T47D (cell line): ENCODE results near the gene RTCA.
A peak's percentile ranks its signal among the peaks of the same experiment; 100 is the strongest.
"Not testable (repeated sequence)": the region's sequence is repeated elsewhere in the genome, so short reads cannot be mapped to it uniquely, and the experiment has no call there.

Source experiments
- DNase-seq, 2 experiments: peaks; one replicate each; pipeline versions ENCODE4 v3.0.0 to v3.0.0-alpha.2; 2011 to 2012; ENCODE audit warnings: low read depth in 1 of 2, low spot score in 1 of 2
- JUND ChIP-seq: IDR thresholded peaks from 2 replicates; pipeline ENCODE4 v1.6.1; 2012; ENCODE audit warnings: low read depth
- in situ Hi-C: cut with HindIII; loops from 2 replicates; pipeline ENCODE4 v1.10.0; 2016; ENCODE audit warnings: low sequenced_read_pairs, low pct_unique_long_range_greater_than_20kb

The RTCA gene

DNA sequence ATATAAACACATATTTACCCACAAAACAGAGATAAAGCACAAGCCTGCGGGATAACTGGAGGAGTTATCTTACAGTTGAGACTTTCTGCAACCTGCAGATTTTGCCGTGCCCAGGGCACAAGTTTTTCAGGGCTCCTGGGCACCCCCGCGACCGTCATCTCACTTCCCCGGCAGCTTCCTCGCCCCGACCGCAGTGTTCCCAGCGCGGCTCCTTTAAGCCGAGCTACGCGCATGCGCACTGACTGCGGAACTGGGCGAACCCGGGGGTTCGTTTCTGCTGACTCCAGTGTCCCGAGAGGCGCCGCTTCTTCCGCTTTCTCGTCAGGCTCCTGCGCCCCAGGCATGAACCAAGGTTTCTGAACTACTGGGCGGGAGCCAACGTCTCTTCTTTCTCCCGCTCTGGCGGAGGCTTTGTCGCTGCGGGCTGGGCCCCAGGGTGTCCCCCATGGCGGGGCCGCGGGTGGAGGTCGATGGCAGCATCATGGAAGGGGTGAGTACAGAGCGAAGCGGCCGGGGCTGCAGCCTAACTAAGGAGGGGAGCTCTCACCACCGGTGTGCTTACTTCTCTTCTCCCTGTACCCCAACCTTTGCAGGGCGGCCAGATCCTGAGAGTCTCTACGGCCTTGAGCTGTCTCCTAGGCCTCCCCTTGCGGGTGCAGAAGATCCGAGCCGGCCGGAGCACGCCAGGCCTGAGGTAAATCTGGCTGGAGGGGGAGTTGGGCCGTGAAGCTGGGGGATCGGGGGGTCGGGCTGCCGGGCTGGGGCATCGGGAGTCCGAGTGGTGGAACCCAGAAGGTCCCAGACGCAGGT lies at the start of gene RTCA:
RTCA (plus strand) TSS at position 286 of the 810 bp plus-strand sequence; CDS start at position 446, 160 bp downstream.
- no peak for TF ChIP-seq JUND
- peak; percentile 45 to 91 for DNase-seq
- in situ Hi-C loops = no loop called here

DNA sequence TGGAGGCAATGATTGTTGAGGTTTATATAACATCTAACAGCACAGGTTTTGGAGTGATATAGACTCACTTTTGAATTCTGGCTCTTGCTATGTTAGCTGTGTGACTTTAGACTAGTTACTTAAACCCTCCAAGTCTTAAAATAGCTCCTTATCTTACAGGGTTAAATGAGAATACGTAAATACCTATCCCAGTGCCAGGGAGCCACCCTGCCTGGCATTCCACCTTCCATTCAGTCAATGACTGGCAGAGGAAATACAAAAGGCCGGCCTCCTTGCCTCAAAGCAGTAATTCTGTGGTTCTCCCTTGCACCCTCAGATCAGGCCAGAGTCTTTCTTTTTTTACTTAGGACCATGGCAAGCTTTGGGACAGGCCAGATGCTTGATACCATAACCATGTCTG lies 48.2 kb upstream of the RTCA start:
- no peak for DNase-seq
- no peak for TF ChIP-seq JUND
- in situ Hi-C loops = no loop called here

DNA sequence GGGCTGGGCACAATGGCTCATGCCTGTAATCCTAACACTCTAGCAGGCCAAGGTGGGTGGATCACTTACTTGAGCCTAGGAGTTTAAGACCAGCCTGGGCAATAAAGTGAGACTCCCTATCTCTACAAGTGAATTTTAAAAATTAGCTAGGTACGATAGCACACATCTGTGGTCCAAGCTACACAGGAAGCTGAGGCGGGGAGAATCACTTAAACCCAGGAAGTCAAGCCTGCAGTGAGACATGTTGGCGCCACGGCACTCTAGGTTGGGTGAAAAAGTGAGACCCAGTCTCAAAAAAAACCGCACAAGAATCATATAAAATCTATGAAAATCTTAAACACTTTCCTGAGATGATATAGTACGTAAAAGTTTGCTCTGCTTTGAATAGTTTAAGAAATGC lies 46.6 kb upstream of the RTCA start:
- DNase-seq = no peak
- TF ChIP-seq JUND = no peak
- in situ Hi-C loops = no loop called here

DNA sequence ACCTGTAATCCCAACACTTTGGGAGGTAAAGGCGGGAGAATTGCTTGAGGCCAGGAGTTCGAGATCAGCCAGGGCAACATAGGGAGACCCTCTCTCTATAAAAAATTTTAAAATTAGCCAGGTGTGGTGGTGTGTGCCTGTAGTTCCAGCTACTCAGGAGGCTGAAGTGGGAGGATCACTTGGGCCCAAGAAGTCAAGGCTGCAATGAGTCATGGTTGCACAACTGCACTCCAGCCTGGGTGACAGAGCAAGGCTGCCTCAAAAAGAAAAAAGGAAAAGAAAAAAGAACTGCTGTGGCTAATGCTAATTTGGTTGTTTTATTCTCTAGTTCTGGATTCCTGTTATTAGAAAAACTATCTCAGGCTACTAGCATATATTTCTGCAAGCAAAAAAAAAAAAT lies 46.1 kb upstream of the RTCA start:
- in situ Hi-C loops = no loop called here
- DNase-seq = no peak
- no peak for TF ChIP-seq JUND

DNA sequence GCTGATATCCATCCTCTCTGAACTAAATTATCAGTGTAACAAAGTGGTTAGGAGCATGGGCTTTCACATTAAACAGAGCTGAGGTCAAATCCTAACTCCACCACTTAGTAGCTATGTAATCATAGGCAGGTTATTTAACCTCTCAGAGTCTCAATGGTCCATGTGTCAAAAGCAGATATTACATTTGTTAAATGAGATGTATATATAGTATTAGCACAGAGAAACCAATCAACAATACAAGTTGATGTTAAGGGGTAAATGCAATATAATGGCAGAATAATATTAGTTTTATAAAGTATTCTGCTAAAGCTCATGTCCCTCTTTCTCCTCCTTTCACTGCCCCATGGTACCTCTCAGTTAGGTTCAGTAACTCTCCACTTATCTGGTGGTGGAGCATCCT lies 43.6 kb upstream of the RTCA start:
- in situ Hi-C loops = no loop called here
- DNase-seq = no peak
- TF ChIP-seq JUND = no peak

DNA sequence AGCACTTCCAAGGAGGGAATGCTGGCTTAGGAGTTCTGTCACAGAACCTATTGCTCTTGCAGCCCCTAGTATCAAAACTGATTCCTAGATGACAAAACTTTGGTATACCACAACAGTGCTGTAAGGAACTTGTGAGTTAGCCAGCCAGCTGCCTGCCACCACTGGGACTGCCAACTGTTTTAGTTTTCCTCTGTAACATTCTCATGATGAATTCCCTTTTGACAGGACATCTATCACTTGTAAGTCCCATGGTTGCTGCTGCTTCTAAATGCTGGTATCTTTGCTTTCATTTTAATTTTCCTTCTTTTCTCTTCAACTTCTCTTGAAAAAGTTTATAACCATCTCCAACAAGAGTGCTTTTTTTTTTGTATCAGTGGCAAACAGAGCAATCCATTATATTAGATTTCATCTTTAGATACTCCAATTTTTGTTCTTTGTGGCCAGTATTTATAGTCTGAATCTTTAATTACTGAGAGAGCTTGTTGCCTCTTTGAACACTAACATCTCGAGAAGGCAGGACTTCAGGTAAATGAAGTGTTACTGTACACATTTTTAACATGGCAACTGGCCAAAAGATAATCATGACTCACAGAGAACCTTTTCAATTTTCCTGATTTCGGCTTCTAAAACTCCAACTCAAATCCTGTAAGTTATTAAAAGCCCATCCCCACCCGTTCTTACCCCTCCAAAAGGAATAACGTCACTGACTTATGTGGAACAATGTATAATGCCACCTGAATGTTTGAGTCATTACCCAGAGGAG lies 36.2 kb upstream of the RTCA start:
- no peak for DNase-seq
- no peak for TF ChIP-seq JUND
- in situ Hi-C loops = no loop called here

DNA sequence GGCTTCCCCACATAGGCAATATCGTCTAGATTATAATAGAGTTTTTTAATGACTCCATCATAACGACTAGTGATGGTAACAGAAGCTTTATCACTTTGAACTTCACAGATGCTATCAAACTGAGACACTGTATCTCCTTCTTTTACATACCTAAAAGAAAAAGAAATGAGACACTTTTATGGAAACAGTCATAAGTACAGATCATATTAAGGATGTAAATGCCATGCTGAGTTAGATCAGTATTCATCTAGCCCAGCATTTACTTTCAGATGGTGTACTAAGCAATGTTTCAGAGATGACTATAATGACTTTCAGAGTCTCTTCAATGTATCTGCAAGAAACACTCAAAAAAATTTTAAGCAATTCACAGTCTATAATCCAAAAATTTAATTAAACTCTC lies 35.3 kb upstream of the RTCA start:
- in situ Hi-C loops = no loop called here
- no peak for TF ChIP-seq JUND
- no peak for DNase-seq

DNA sequence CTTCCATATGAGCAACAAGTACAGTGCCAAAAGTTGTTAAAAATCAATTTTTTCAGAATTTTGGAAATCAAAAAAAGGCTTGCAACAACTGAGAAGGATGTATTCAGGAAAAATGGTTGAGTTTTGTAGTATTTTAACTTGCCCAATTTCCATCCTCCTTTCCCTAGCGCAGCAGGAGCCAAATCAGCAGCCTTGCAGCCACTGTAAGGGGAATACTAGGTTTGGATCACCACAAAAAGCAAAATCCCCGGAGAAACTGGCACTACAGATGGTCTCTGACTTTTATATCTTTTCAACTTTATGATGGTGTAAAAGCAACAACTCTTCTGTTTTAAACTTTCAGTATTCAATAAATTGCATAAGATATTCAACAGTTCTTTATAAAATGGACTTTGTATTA lies 34.3 kb upstream of the RTCA start:
- in situ Hi-C loops = no loop called here
- no peak for TF ChIP-seq JUND
- no peak for DNase-seq

DNA sequence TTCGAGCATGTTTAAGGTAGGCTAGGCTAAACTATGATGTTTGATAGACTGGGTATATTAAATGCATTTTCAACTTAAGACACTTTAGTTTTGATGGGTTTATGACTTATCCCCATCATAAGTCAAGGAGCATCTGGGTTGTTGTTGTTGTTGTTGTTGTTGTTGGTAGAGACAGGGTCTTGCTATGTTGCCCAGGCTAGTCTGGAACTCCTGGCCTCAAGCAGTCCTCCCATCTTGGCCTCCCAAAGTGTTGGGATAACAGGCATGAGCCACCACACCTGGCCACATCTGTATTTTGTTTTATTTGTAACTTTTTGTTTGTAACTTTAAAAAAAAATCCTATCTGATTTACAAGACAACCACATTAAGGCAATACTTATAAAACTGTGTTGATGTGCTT lies 33.9 kb upstream of the RTCA start:
- no peak for TF ChIP-seq JUND
- no peak for DNase-seq
- in situ Hi-C loops = no loop called here

DNA sequence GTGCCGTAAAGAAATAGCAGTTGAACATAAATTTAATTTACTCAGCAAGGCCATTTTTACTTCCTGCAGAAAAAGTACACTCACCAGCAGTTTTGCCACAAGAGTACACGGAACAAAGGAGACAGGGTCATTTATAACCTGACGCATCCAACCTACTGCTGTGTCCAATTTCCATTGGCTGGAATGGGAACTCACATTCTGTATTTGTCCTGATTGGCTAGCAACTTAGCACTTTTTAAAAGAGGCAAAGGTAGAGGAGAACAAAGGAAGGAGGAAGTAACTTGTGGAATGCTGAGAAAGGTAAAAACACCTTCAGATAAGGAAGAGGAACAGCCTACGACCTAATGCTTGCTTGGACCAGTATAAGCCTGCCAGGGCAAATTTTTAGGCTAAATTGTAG lies 32.5 kb upstream of the RTCA start:
- in situ Hi-C loops, DNase-seq: not testable (repeated sequence)

DNA sequence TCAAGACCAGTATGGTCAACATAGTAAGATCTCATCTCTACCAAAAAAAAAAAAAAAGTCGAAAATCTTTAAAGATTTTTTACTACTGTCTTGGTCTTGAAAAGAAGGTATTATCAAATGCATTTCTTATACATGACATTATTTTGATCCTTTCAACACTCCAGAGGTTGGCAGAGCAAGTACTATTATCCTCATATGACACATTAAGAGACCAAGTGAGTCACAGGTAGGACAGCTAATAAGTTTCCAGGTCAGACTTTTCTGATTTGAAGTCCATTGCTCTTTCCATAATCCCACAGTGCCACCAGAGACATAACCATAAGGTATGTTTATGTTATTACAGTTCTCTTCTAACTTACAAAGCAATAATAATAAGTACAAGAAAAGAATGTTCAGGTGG lies 31.6 kb upstream of the RTCA start:
- DNase-seq = no peak
- no peak for TF ChIP-seq JUND
- in situ Hi-C loops = no loop called here

DNA sequence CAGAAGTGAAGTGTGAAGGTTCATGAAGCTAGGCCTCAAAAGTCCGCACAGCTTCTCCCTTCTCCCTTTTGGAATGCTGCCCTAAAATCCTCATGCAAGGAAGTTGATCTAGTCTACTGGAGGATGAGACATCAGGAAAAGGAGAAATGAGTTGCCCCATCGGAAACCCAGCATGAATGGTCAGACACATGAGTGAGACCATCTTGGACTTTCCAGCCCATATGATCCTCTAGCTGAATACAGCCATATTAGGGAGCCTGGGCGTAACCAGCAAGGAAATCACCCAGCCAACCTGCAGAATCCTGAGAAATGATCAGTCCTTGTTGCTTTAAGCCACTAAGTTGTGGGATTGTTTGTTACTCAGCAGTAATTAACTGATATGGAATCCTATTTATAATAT lies 28.9 kb upstream of the RTCA start:
- no peak for DNase-seq
- in situ Hi-C loops = no loop called here
- TF ChIP-seq JUND = no peak

DNA sequence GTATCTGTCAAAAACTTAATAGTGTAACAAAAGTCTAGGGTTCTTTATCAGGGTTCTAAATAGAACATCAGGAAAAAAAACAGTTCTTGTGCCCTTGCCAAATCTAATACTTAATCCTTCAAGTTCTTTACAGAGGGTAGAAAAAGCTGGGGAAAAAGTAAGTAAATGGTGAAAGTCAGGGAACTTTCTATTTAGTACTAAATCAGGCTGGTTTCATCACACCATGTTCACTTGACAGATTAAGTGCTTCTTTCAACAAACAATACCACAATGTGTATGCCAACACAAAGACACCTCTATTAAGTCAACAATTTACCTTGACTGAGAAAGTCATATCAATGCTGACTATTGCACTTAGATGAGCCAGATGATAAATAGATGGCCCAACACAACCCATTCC lies 26.1 kb upstream of the RTCA start:
- no peak for DNase-seq
- TF ChIP-seq JUND = no peak
- in situ Hi-C loops = no loop called here

DNA sequence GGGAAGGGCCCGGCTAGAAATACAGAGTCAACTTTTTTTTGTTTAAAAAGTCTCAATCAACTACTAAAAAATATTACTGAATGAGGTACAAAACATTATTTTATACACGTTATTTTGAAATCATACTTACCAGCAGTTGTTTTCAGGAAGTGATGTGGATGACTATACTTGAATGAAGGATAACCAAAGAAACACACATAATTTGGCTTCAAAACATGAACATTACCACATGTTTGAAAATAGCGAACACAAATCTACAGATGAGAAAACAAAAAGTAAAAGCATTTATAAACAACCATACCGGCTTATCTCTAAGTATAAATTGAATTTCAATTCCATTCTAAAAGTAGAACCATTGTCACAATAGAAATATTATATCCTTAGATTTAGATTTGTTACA lies 25.4 kb upstream of the RTCA start:
- in situ Hi-C loops = no loop called here
- no peak for DNase-seq
- no peak for TF ChIP-seq JUND
